Lung microvascular endothelial cell (primary cell): ENCODE measurements around the gene DNAH11. TPM values are rescaled to one million over a fixed set of nuclear protein-coding genes. Genes with fewer than 3 reads are reported as not detected.

ENCODE experiments used
- DNase-seq, 2 donors: peaks; one replicate each; pipeline versions ENCODE4 v3.0.0 to v3.0.0-alpha.2; 2010; ENCODE audit warnings: low read depth in 2 of 2
- total RNA-seq: library from RNA; depleted of rRNA; stranded (reverse); fragments of >200 nt; gene quantifications from 2 replicates; pipeline ENCODE4 v1.2.1, GENCODE V29; 2014

DNAH11 gene
- total RNA-seq, 1 donor from 2014 or later: 0.20 TPM

DNA sequence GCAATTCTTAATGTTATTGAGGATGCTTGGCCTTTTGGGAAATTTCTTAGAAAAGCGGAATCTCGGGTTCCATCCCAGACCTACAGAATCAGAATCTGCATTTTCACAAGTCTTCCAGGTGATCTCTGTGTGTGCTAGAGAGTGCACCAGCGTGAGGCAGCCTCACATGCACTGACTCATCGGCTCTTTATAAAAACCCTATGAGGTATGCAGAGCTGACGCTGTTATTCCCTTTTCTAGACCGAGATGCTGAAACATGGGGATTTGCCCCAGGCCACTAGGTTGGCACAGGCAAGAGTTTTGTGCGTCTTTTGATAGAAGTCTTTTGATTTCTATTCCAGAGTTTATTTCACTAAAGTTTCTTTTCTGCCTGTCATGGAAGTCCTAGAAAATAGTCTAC, 341.7 kb downstream of the DNAH11 start:
- no peak for DNase-seq

DNA sequence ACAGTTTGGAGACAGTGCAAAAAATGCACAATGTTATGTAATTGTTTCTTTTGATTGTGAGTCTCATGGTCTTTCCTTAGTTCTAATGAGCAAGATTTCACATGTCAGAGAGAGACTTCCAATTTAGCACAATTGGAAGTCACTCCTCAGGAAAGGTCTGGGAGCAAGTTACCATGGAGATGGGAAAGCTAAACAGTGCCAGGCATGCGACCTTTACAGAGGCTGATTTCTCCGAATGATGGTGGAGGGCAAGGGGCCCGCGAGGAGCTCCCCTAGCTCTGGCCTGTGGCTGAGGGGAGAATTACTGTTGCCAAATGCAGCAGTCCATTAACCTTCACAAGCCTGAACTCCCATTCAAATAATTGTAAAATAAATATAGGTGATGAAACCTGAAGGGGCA, 343.6 kb downstream of the DNAH11 start:
- no peak for DNase-seq

DNA sequence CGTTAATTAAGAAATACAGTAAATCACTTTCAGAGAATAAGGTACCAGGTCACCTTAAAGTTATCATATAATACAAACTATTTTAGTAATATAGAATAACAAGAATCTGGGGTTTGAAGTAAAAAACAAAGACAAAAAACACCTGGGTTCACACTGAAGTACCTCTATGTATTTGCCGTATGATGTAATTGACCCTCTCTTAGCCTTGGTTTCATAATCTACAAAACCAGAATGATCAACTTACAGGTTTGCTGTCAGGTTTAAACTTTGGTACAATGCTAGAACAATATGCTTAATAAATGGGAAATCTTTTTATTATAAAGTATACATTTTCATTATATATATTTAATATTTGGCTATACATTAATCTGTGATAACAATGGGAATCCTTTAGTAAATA, 344.5 kb downstream of the DNAH11 start:
- no peak for DNase-seq

DNA sequence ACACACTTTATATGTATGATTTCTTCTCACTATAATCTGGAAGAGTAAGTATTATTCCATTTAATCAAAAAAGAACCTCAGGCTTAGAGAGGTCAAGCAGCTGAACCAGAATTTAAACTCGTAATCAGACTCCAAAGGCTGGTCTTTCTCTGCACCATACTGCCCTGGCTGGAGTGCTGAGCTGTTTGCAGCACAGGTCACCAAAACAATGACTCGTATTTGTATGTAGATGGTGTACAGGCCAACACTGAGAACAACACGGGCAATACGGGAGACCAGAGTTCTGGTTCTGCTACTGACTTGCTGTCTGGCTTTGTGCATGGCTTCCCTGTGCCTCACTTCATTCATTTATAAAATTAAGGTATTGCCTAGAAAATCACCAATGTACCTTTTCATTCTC, 344.9 kb downstream of the DNAH11 start:
- DNase-seq: no peak

DNA sequence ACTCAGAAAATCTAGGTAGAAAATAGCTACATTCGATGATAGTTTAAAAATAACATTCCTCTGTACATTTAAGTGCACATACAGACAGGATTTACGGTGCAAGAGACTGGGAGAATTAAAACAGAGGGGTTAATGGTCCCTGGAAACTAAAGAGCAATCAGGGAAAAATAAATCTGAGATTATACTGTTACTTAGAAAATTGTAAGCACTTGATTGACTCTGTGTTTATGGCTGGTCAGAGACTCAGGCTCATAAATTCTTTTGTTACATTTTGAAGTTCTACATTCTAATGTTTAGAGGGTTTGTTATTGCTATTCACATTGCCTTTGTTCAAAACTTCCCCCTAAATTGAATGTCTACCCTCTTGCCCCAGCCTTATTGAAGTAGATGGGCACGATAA, 348.5 kb downstream of the DNAH11 start:
- DNase-seq: no peak

DNA sequence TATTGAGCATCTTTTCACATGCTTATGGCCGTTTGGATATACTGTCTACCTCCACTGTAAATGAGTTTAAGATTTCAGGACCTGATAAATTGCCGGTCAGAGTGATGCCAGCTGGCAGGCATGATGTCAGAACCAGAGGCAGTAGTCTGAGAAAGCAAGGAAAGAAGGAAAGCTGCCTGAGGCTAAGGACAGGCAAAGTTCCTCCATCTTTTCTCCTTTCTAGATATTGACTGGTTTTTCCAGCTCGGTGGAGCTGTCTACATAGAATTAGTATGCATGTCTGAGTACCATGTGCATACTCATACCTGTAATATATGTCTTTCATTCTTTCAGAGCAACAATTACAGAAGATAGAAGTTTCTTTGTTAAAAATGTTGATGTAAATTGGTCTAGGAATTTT, 350.6 kb downstream of the DNAH11 start:
- no peak for DNase-seq

DNA sequence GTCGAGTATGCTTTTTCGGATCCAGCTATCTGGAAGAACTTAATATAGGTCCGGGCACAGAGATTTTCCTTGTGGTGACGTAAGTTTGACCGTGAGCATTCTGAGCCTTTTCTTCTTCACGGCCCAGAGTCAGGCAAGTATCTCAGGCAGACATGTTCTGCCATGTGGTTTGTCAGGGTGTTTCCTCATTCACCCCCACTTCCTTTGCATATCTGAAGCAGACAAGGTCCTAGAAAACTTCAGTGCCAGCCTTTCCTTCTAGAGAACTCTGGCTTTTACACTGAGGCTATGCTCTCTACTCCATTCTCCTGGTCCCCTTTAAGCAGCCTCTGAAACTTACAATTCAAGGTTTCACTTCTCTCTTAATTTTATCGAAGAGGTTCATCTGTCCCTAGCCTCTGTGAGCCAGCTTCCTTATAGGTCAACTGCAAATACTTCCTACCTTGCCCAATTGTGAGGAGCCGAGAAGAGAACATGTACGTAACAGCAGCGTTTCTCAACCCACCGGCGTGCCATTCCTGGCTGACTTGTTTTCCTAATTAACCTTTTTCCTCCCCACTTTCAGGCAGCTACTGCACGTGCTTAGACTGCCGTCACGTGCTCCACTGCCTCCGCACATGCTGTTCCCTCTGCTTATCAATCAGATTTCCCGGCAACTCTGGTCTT, 355.6 kb downstream of the DNAH11 start:
- no peak for DNase-seq

DNA sequence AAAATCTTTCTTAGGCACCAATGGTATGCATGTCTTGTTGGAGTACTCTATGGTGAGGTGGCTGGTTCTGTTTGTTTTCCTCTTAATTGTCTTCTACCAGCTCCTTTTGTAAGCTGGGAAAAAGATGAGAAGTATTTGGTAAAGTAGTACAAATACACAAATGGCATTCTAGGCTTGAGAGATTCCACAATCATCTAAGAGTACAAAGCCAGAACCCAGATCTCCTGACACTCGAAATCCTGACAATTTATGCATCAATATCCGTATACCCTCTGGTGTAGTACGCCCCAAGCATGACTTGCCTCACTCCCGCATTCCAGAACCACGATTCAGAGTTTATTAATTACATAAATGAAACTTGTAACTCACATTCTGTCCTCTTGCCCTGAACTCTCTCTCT, 359.4 kb downstream of the DNAH11 start:
- DNase-seq: peak; percentile 3 to 18

DNA sequence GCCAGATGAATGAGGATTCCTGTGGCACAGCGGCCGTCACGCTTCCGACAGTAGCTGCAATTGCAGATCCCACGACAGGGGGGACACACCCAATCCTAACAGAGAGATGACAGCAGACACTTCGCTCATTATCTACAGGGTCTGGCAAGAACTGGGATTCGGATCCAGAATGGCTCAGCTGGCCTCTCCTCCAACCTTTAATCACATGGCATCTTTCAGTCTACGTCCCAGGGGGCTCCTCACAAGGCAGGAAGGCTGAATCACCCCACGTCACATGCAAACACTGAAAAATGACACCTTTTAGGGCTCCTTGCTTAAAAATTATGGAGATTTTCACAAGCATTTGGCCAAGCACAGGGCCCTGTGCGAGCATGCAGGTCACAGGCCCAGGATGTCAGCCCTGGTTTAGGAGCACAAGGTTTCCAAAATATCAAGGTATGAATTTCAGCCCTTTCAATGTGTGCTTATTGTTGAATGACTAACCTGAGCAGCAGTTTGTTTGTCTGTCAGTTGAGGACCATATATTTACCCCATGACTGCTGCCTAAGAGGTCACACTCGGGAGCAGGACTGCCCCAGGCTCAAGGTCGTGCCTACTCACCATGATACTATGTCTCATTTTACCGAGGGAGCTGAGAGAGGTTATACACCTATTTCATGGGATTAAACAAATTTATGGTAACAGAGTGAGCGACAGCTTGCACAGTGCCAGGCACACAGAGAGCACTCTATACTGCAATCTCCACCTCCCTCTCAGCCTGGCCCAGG, 360.4 kb downstream of the DNAH11 start:
- no peak for DNase-seq

DNA sequence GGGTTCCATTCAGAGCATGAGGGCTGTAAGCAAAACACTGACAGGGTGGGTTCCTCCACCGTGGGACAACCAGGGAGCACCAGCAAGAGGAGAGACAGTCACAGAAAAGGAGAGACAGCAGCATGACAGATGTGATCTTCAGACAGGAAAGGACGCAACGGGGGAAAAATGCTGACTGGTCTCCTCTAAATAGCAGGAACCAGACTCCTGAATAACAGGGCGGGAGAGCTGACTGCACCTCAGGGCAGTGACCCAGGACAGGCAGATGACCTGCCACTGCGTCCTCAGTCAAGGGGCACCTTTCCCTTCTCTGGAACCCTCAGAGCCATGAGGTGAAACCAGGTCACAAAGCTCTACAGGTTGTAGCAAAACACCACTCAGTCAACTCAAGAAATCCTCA, 365.9 kb downstream of the DNAH11 start:
- no peak for DNase-seq

DNA sequence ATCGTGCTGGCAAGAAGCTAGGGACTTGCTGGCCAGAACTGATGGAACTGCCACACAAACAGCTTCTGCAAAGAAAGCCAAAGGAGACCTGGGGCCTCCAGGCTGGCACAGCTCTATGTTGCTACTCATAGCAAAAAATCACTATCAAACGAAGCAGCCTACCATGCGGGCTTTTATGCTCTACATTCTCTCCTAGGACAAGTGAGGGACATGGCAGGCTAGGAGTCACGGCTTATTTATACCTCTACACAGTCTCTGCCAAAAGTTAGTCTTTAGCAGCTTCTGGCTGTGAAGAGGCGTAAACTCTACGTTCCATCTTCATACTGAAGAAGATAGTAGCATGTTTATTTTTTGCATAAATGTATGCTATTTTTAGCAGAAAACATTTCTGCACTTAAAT, 367.4 kb downstream of the DNAH11 start:
- no peak for DNase-seq

DNA sequence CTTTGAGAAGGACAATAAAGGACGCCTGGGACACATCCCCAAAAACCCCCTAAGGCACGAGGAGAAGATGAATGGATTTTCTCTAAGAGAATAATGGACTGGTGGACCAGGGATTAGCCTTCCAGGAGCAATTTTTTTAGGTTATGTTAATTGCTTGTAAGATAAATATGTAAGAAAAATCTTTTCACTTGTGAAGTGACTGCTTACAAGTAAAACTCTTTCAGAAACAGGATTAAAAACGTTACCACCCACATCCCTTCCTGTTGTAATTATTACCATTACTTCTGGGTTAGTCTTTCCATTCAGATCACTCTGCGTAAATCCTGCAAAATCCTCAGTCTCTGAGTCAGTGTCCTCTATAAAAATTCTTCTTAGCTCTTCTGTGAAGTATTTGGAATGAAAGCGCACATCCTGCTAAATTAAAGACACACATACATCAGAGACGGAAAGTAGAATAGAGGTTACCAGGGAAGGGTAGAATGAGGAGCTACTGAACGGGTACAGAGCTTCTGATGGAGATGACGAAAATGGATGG, 368.6 kb downstream of the DNAH11 start:
- no peak for DNase-seq

DNA sequence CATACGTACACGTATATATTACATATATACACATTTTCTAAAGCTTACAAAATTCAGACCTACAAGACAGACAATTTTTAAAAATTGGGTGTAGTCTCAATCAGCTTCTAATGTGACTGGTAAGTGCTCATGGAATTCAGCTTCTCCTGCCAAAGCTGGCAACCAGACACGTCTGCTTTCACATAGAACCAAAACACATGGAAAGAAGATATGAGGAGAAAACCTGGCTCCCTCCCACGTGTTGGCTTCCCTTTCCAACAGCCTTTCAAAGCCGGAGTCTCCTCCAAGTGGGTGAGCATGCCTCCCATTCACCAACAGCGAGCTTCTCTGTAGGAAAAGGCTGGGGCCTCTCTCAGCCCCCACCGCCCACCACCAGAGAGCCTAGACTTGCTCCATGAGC, 369.5 kb downstream of the DNAH11 start:
- DNase-seq: no peak

DNA sequence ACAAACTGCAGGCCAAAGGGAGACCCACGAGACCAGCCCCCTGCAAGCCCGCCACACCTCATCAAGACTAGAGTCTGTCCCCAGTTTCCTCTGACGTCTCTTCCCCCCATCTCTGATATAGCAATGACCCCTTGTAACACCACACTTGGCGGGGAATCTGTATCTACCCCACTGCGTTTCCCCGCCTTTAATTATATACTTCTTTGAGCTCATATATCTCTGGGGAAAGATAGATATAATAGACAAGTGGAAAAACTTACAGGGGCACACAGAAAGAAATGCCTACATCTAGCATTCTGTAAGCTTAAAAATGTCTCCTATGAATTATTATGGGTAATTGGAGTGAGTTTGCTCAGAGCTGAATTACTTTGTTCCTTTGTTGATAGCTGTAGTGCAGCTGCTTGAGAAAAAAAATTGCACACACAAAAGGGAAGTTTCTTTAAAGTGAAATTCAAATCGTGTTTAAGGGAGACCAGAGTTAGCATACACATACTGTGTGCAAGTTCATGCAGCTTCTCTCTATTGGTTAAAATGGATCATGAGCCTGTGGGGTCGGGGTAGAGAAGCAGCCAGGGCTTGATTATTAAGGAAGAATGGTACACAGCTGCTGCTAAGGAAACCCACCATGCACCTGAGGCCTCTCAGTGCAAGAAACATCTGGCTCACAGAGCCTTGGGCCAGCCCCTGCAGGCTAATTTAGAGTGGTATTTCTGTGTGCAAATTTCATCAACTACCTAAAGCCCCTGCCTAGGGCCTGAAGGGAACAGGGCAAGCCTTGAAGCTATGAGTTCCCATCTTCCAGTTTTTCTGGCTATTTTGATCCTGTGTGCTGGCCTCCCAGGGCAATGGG, 370.3 kb downstream of the DNAH11 start:
- no peak for DNase-seq

DNA sequence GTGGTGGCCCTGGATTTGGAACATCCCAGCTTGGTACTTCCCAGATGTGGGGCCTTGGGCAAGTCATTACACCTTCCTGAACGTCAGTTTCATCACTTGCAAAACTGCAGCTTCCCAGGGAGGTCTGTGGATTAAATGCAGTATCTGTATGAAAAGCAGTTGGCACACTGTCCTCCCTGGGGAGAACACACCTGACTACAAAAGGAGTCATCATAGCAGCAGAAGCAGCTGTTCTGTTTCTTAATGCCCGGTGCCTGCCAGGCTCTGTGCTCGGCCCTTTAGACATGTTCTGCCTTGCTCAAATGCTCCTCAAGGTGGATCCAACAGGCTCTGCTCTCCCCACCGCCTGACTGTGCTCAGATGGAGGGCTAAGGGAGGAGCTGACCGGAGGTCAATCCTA, 371.8 kb downstream of the DNAH11 start:
- no peak for DNase-seq

DNA sequence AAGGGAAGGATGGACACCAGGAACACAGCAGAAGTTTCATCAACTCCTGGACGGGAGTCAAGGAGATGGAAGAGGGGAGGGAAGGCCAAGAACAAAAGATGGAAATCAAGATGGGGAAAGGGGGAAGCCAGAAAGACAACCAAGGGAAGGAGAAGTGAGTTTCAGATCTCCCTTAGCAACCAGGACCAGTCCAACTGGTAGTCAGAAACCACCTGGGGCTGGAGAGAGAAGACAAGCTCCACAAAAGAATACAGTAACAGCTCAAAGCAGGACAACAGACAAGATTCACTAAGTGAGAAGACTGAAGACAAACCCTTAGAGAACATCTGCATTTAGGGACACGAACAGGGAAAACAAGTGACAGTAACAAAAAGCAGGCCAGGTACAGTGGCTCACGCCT, 372.3 kb downstream of the DNAH11 start:
- DNase-seq: no peak

DNA sequence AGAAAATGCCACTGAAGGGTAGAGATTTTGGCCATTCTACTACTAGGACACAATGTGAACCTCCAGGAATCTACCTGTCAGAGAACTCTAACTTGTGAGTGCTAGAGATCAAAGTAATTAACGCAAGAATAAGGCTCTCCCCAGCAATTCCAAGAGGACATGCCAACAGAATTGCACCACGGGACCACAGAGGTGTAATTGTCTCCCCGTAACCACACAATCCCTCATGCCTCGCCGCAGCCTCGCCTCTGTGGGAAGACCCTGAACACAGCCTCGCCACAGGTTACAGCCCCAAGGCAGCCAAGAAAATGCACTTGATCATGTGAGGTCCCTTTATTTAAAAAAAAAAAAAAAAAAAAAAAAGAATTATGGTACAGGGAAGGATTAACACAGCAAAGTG, 373.3 kb downstream of the DNAH11 start:
- no peak for DNase-seq

DNA sequence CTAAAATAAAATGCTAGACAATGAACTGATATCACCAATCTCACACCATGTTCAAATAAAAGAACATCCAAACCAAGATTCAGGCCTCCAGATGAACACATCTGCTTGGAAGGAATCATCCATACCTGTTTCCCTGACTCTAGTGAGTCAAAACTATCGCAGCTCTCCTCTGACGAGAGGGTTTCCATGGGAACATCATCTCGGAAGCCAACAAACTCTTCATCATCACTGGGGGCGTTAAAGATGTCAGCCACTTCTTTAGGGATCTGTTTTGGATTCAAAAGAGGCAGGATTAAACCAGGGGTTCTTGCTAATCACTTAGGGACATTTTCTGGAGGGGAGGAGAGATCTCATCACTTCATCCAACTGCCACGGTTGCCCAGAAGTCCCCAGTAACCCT, 373.8 kb downstream of the DNAH11 start:
- DNase-seq: no peak

DNA sequence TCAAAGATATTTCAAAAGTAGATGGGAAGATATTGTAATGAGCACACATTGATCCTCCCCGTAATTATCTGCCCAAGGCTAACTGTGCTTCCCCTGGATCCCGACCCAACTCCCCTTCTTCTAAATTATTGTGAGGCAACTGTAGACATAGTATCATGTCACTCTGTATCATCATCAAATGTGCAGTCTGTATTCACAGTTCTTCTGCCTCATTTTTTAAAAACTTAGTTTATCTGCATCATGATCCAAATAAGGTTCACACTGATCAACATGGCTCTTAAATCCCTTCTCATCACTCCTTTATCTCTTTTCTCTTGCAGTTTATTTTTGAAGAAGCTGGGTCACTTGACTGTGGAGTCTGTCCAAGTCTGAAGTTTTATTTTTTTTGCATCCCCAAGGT, 375.4 kb downstream of the DNAH11 start:
- DNase-seq: no peak

DNA sequence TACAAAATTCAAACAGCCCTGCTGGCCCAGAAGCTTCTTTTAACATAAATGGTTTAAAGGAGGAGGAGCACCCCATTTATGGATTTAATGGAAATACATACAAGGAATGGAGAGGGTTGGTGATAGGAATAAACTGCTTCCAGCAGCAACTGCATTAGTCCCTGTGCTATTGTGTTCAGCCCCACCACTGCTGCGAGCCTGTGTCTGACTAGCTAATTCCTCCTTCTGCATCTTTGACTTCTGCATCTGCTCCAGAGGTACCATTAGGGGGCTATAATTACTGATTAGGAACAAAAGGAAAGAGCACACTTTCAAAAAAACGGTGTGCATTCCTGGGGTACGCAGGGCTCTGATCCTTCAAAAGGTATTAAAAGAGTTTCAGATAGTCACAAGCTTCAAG, 378.1 kb downstream of the DNAH11 start:
- DNase-seq: no peak

DNA sequence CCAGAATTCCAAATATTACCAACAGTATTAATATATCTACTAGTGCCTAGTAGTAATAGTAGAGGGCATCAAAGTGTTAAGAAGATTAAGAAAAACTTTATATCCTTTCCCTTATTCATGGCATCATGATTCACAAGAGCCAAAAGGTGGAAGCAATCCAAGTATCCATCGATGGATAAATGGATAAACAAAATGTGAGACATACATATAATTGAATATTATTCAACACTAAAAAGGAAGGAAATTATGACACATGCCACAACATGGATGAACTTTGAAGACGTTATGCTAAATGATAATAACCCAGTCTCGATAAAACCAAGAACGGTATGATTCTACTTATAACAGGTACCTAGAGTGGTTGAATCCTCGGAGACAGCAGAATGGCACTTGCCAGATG, 379.8 kb downstream of the DNAH11 start:
- DNase-seq: peak in 1 of 2 donors; percentile 31

DNA sequence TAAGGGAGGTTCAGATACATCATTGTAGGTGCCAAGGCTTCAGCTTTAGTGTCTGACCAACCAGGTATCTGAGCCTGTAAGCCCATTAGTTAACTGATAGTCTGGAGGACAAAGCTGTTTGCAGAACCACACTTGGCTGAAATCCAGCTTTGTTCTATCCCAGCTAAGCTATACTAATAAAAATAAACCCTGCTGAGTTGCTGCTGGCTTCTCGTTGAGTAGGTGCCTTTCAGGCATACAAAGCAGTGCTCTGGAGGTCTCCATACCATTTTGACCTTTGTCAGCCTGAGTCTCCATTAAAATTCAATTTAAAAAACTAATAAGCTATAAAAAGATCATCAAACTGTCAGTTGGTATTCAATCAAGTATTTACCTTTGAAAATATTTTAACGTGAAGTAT, 380.8 kb downstream of the DNAH11 start:
- peak; percentile 78 to 88 for DNase-seq
